Measurements from ENCODE around the gene LGALS1. TPM values are rescaled to one million over a fixed set of nuclear protein-coding genes. Genes with fewer than 3 reads are reported as not detected.

LGALS1 gene
- total and polyA plus RNA-seq, 2 donors (not counting 1 experiment from before 2014, with no cell fraction given): 106 to 207 TPM

- Histone ChIP-seq H3K4me2 (replicated peaks; ENCODE audit: low read depth, low read length, poor library complexity, severe bottlenecking) (no peak overlapping the region), H3K9me3 (ENCODE audit: control extremely low read depth in 1 of 3, control insufficient read depth in 2 of 3, insufficient read depth in 1 of 3, low read length in 2 of 3) (no peaks in the 10 kb centered on the region), H3K4me3 (ENCODE audit: control extremely low read depth in 1 of 5, extremely low read depth in 1 of 5, insufficient read depth in 1 of 5, low read depth in 2 of 5, low read length in 4 of 5) (no peak overlapping the region), H2AFZ (ENCODE audit: insufficient read depth, low read depth, low read length, poor library complexity, severe bottlenecking) (no peak overlapping the region), H3K27ac (ENCODE audit: low read length in 2 of 2) (no peak overlapping the region), H3K9ac (ENCODE audit: low read length) (no peak overlapping the region), H3K4me1 (ENCODE audit: control insufficient read depth in 2 of 2, insufficient read depth in 2 of 2, low read length in 2 of 2) (peaks cover 4 to 8% of the 10 kb centered on the region in 2 donors), H3K27me3 (replicated peaks in 1 of 4; ENCODE audit: control extremely low read depth in 1 of 4, control insufficient read depth in 3 of 4, insufficient read depth in 4 of 4, low read length in 3 of 4) (no peaks in the 10 kb centered on the region), H3K79me2 (ENCODE audit: control insufficient read depth, insufficient read depth, low read length) (no peaks in the 10 kb centered on the region), H4K20me1 (ENCODE audit: control insufficient read depth, insufficient read depth, low read length, poor library complexity, severe bottlenecking) (no peaks in the 10 kb centered on the region), H3K36me3 (replicated peaks in 1 of 2; ENCODE audit: control extremely low read depth in 1 of 2, control insufficient read depth in 1 of 2, extremely low read depth in 1 of 2, insufficient read depth in 2 of 2, low read length in 1 of 2) (peaks cover 0 to 2% of the 10 kb centered on the region in 2 experiments)
- no peaks in the 10 kb centered on the region for H3K27me3 Mint-ChIP-seq
- ATAC-seq (ENCODE audit: low read depth) (no peak), DNase-seq (no peak)
- no peak overlapping the region for H3K4me3 Mint-ChIP-seq
- no peak for TF ChIP-seq CTCF (IDR thresholded peaks at IDR 0.05)
- no peak for TF ChIP-seq EZH2 (IDR thresholded peaks at IDR 0.05; ENCODE audit: borderline replicate concordance, insufficient read depth, low read depth, low read length, poor library complexity, severe bottlenecking)
- H3K27ac Mint-ChIP-seq: no peak overlapping the region
- CTCF ChIA-PET: no interaction called here
- POLR2A ChIA-PET: no interaction called here
- no peaks in the 10 kb centered on the region for H3K9me3 Mint-ChIP-seq (ENCODE audit: insufficient read depth)
- WGBS (ENCODE audit: insufficient coverage): 48% methylated on average over 2 of the region's 8 CpGs
- H3K4me1 Mint-ChIP-seq: peaks cover 6% of the 10 kb centered on the region
- intact Hi-C loops (cut with micrococcal nuclease): no loop called here
Observed at GRCh38 chr22:37701141-37701786, 25.8 kb downstream of the LGALS1 start.

GRCh38 chr22:37703906-37704305 lies 28.5 kb downstream of the LGALS1 start:
- ChIA-PET CTCF (no interaction called here), POLR2A (no interaction called here)
- H3K27me3 ChIP-seq (replicated peaks in 1 of 4; ENCODE audit: control extremely low read depth in 1 of 4, control insufficient read depth in 3 of 4, insufficient read depth in 4 of 4, low read length in 3 of 4): no peaks in the 10 kb centered on the region
- Mint-ChIP-seq H3K9me3 (ENCODE audit: insufficient read depth) (no peaks in the 10 kb centered on the region), H3K4me1 (no peaks in the 10 kb centered on the region), H3K4me3 (no peak overlapping the region), H3K27ac (no peak overlapping the region), H3K27me3 (no peaks in the 10 kb centered on the region)
- no peak for DNase-seq
- no peak for TF ChIP-seq EZH2 (IDR thresholded peaks at IDR 0.05; ENCODE audit: borderline replicate concordance, insufficient read depth, low read depth, low read length, poor library complexity, severe bottlenecking)
- no peak for TF ChIP-seq CTCF (IDR thresholded peaks at IDR 0.05)
- intact Hi-C loops (cut with micrococcal nuclease): no loop called here
- no peak overlapping the region for H3K27ac ChIP-seq (ENCODE audit: low read length in 2 of 2)
- ATAC-seq (ENCODE audit: low read depth): no peak
- no peak overlapping the region for H3K4me3 ChIP-seq (ENCODE audit: control extremely low read depth in 1 of 5, extremely low read depth in 1 of 5, insufficient read depth in 1 of 5, low read depth in 2 of 5, low read length in 4 of 5)
- no peaks in the 10 kb centered on the region for H4K20me1 ChIP-seq (ENCODE audit: control insufficient read depth, insufficient read depth, low read length, poor library complexity, severe bottlenecking)
- no peak overlapping the region for H2AFZ ChIP-seq (ENCODE audit: insufficient read depth, low read depth, low read length, poor library complexity, severe bottlenecking)
- no peaks in the 10 kb centered on the region for H3K79me2 ChIP-seq (ENCODE audit: control insufficient read depth, insufficient read depth, low read length)
- no peaks in the 10 kb centered on the region for H3K4me1 ChIP-seq (ENCODE audit: control insufficient read depth in 2 of 2, insufficient read depth in 2 of 2, low read length in 2 of 2)
- no CpG with 5 or more reads among the region's 7 CpGs for WGBS (ENCODE audit: insufficient coverage)
- H3K4me2 ChIP-seq (replicated peaks; ENCODE audit: low read depth, low read length, poor library complexity, severe bottlenecking): no peak overlapping the region
- no peak overlapping the region for H3K9ac ChIP-seq (ENCODE audit: low read length)
- no peaks in the 10 kb centered on the region for H3K9me3 ChIP-seq (ENCODE audit: control extremely low read depth in 1 of 3, control insufficient read depth in 2 of 3, insufficient read depth in 1 of 3, low read length in 2 of 3)
- H3K36me3 ChIP-seq (replicated peaks in 1 of 2; ENCODE audit: control extremely low read depth in 1 of 2, control insufficient read depth in 1 of 2, extremely low read depth in 1 of 2, insufficient read depth in 2 of 2, low read length in 1 of 2): peaks cover 0 to 2% of the 10 kb centered on the region in 2 experiments

All from B cell (primary cell).